Mononuclear cell (primary cell): ENCODE results near the gene ADAMTS13. TPM values are rescaled to one million over a fixed set of nuclear protein-coding genes. Genes with fewer than 3 reads are reported as not detected.
"Not testable (repeated sequence)": the region's sequence is repeated elsewhere in the genome, so short reads cannot be mapped to it uniquely, and the experiment has no call there.

ENCODE experiments used
- H3K27me3 ChIP-seq: 2 replicates; pipeline ENCODE4 v1.6.0; 2011; ENCODE audit warnings: low read length, control low read depth; ENCODE audit not compliant: insufficient read depth
- H3K4me1 ChIP-seq: 2 replicates; pipeline ENCODE4 v1.5.1; 2011; ENCODE audit warnings: mild to moderate bottlenecking, low read length, control low read depth; ENCODE audit not compliant: insufficient read depth
- H3K4me3 ChIP-seq: 2 replicates; pipeline ENCODE4 v1.5.1; 2011; ENCODE audit warnings: mild to moderate bottlenecking, low read length, moderate library complexity
- H3K9me3 ChIP-seq: 2 replicates; pipeline ENCODE4 v1.5.1; 2011; ENCODE audit warnings: low read depth, mild to moderate bottlenecking, control low read depth, low read length
- total RNA-seq: library from RNA; depleted of rRNA; stranded (reverse); fragments of >200 nt; gene quantifications from one replicate; pipeline ENCODE4 v1.2.3, GENCODE V29; 2012

Gene ADAMTS13
- total RNA-seq, 1 donor, result 0.42 TPM

GRCh38 chr9:133449760-133450159, 27.6 kb downstream of the ADAMTS13 start:
- Histone ChIP-seq H3K9me3 (no peaks in the 10 kb centered on the region), H3K4me3 (no peak overlapping the region), H3K27me3 (no peaks in the 10 kb centered on the region), H3K4me1 (no peaks in the 10 kb centered on the region)

DNA sequence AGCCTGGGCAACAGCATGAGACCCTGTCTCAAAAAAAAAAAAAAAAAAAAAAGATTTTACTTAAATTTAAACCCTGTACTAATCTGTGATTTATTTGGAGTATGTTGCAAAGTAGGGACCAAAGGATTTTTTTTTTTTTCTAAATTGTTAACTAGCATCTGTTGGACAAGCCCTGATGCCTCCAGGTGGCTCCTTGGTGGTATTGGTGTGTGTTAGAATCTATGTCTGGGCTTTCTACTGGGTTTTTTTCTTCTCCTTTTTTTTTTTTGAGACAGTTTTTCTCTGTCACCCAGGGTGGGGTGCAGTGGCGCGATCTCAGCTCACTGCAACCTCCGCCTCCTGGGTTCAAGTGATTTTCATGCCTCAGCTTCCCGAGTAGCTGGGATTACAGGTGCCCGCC, 29.7 kb downstream of the ADAMTS13 start:
- not testable (repeated sequence) for H3K9me3 ChIP-seq, H3K4me3 ChIP-seq, H3K4me1 ChIP-seq, H3K27me3 ChIP-seq

GRCh38 chr9:133452562-133452961, 30.4 kb downstream of the ADAMTS13 start:
- Histone ChIP-seq H3K4me1 (no peaks in the 10 kb centered on the region), H3K27me3 (no peaks in the 10 kb centered on the region)

DNA sequence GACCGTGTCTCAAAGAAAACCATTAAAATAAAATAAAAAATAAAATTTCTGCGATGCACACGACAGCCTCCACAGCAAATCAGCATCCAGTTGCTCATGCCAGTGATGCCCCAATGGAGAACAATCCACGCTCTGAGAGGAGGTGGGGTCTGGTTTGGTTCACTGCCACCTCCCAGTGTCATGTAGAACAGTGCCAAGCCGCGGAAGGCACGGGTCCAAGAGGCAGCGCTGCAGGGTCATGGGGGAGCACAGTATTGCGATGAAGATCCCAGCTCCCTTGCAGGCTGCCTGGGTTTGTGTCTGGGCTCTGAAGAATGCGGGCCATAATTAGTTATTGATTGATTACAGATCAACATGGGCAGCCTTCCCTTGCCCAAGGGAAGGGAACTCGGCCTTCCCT, 31.5 kb downstream of the ADAMTS13 start:
- Histone ChIP-seq H3K9me3 (no peaks in the 10 kb centered on the region), H3K4me3 (no peak overlapping the region), H3K27me3 (no peaks in the 10 kb centered on the region), H3K4me1 (peaks cover under 1% of the 10 kb centered on the region)

More at GRCh38 chr9:133452562-133452961, 30.4 kb downstream of the ADAMTS13 start:
- Histone ChIP-seq H3K9me3 (no peaks in the 10 kb centered on the region), H3K4me3 (no peak overlapping the region)

DNA sequence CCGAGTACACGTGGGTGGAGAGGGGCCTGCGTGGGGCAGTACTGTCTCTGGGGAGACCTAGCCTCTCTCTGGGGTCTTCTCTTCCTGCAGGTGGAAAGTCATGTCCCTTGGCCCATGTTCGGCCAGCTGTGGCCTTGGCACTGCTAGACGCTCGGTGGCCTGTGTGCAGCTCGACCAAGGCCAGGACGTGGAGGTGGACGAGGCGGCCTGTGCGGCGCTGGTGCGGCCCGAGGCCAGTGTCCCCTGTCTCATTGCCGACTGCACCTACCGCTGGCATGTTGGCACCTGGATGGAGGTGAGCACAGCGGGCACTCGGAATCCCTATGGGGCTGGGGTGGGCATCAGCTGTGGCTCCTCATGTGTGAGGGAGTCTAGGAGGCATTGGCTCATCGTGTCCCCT, 32.2 kb downstream of the ADAMTS13 start:
- H3K27me3 ChIP-seq, result no peaks in the 10 kb centered on the region
- no peaks in the 10 kb centered on the region for H3K9me3 ChIP-seq
- peaks cover 8% of the 10 kb centered on the region for H3K4me1 ChIP-seq
- H3K4me3 ChIP-seq, result no peak overlapping the region

GRCh38 chr9:133454943-133455673, 32.9 kb downstream of the ADAMTS13 start:
- H3K4me1 ChIP-seq, result peaks cover 9% of the 10 kb centered on the region
- no peak overlapping the region for H3K4me3 ChIP-seq
- no peaks in the 10 kb centered on the region for H3K27me3 ChIP-seq
- no peaks in the 10 kb centered on the region for H3K9me3 ChIP-seq

GRCh38 chr9:133455936-133456335, 33.8 kb downstream of the ADAMTS13 start:
- H3K4me3 ChIP-seq, result no peak overlapping the region
- peaks cover 15% of the 10 kb centered on the region for H3K4me1 ChIP-seq
- H3K27me3 ChIP-seq, result no peaks in the 10 kb centered on the region
- H3K9me3 ChIP-seq, result no peaks in the 10 kb centered on the region

- Histone ChIP-seq H3K9me3 (no peaks in the 10 kb centered on the region), H3K27me3 (no peaks in the 10 kb centered on the region), H3K4me3 (no peak overlapping the region)
These were observed 34.2 kb downstream of the ADAMTS13 start for GRCh38 chr9:133456409-133456808.

GRCh38 chr9:133457233-133457632, 35.1 kb downstream of the ADAMTS13 start:
- no peaks in the 10 kb centered on the region for H3K27me3 ChIP-seq

More at GRCh38 chr9:133456409-133456808, 34.2 kb downstream of the ADAMTS13 start:
- peaks cover 16% of the 10 kb centered on the region for H3K4me1 ChIP-seq

DNA sequence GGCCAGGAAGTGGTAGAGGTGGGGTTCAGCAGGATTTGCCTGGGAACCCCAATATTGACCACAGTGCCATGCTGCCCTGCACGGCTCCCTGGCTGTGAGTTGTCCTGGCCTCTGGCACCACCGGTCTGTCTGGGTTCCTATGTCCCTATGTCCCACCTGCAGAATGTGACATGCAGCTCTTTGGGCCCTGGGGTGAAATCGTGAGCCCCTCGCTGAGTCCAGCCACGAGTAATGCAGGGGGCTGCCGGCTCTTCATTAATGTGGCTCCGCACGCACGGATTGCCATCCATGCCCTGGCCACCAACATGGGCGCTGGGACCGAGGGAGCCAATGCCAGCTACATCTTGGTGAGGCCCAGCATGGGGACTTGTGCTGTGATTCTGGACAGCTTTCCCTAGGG, 35.6 kb downstream of the ADAMTS13 start:
- no peaks in the 10 kb centered on the region for H3K9me3 ChIP-seq
- H3K27me3 ChIP-seq, result no peaks in the 10 kb centered on the region
- no peak overlapping the region for H3K4me3 ChIP-seq
- peaks cover 16% of the 10 kb centered on the region for H3K4me1 ChIP-seq

More at GRCh38 chr9:133457233-133457632, 35.1 kb downstream of the ADAMTS13 start:
- H3K4me1 ChIP-seq, result peaks cover 16% of the 10 kb centered on the region
- H3K4me3 ChIP-seq, result no peak overlapping the region
- H3K9me3 ChIP-seq, result no peaks in the 10 kb centered on the region

DNA sequence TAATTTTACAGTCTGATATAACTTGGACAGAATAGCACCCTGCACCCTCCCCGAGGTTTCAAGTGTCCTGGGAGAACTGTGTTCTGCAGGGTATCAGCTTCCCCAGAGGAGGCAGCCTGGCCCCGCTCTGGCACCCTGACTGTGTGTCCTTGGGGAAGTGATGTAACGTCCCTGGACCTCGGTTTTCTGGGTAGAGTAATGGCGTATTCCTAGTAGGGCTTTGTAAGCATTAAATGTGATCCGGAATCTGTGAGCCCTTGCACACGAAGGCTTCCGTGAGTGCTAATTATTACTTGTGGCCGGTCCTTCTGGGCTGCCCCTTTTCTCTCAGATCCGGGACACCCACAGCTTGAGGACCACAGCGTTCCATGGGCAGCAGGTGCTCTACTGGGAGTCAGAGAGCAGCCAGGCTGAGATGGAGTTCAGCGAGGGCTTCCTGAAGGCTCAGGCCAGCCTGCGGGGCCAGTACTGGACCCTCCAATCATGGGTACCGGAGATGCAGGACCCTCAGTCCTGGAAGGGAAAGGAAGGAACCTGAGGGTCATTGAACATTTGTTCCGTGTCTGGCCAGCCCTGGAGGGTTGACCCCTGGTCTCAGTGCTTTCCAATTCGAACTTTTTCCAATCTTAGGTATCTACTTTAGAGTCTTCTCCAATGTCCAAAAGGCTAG, 36.6 kb downstream of the ADAMTS13 start:
- no peaks in the 10 kb centered on the region for H3K9me3 ChIP-seq
- H3K4me1 ChIP-seq, result peaks cover 16% of the 10 kb centered on the region
- no peaks in the 10 kb centered on the region for H3K27me3 ChIP-seq
- no peak overlapping the region for H3K4me3 ChIP-seq

GRCh38 chr9:133459476-133460404, 37.6 kb downstream of the ADAMTS13 start, which contains the start of gene CACFD1:
Gene CACFD1, plus strand, starts transcription at chr9:133459978. Its CDS starts 89 bp downstream, at chr9:133460067.
- H3K4me1 ChIP-seq, result peaks cover 16% of the 10 kb centered on the region
- no peaks in the 10 kb centered on the region for H3K9me3 ChIP-seq
- peak within 1 kb of the TSS; percentile 59 for H3K4me3 ChIP-seq
- no peaks in the 10 kb centered on the region for H3K27me3 ChIP-seq

GRCh38 chr9:133460405-133461175, 38.4 kb downstream of the ADAMTS13 start:
- Histone ChIP-seq H3K4me1 (peaks cover 16% of the 10 kb centered on the region), H3K27me3 (no peaks in the 10 kb centered on the region), H3K4me3 (peak overlapping the region; percentile 59), H3K9me3 (no peaks in the 10 kb centered on the region)

DNA sequence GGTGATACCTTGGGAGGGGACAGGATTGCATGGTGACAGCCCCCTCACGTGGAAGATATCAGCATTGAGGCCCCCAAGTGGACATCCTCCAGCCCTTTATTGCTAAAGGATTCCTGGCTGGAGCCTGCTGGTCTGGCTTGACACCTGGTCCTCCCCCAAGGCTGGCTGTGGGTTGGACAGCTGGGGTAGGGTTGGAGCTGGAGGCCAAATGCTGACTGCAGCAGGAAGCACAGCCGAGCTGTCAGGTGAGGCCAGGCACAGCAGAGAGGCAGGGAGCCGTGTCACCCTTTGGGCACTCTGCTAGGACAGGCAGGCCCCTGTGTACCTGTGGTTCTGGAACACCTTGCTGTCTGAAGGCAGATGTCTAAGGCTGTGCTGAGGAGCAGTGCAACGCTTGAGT, 39.8 kb downstream of the ADAMTS13 start:
- peaks cover 16% of the 10 kb centered on the region for H3K4me1 ChIP-seq
- no peaks in the 10 kb centered on the region for H3K27me3 ChIP-seq
- no peak overlapping the region for H3K4me3 ChIP-seq
- no peaks in the 10 kb centered on the region for H3K9me3 ChIP-seq
